GM13977 (cell line): Measurements from ENCODE around the gene DAW1.
A peak's percentile ranks its signal among the peaks of the same experiment; 100 is the strongest.
"Not testable (repeated sequence)": the region's sequence is repeated elsewhere in the genome, so short reads cannot be mapped to it uniquely, and the experiment has no call there.

Experiments
- DNase-seq: peaks from one replicate; pipeline ENCODE4 v3.0.0; 2012; ENCODE audit warnings: low spot score
- CTCF ChIP-seq: IDR thresholded peaks from 2 replicates; pipeline ENCODE4 v1.5.1; 2012; ENCODE audit warnings: mild to moderate bottlenecking, control low read depth; ENCODE audit not compliant: insufficient read depth; ENCODE audit errors: extremely low read depth, missing control alignments
- in situ Hi-C: fragments of 300-500 bp; cut with MboI; formaldehyde crosslinking; loops from one replicate; pipeline ENCODE4 v1.12.0; 2022; ENCODE audit warnings: low sequenced_read_pairs, low pct_unique_long_range_greater_than_20kb, mixed read lengths, inconsistent platforms; ENCODE audit not compliant: unreplicated experiment

Gene DAW1

DNA sequence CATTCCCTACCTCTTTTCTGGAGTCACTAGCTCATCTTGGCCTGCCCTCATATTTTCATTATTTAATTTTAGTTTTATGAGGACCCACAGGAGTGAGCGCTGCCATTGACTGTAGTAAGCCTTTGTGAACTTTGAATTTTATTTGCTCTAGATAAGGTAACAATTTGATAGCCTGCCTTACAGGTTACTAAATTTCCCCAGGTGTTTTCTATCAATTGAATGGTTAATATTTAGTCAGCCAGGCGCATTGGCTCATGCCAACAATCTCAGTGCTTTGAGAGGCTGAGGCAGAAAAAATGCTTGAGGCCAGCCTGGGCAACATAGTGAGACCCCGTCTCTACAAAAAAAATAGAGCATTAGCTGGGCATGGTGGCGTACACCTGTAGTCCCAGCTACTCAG, 50.2 kb downstream of the DAW1 start:
- no peak for TF ChIP-seq CTCF
- DNase-seq: no peak
- in situ Hi-C loops: no loop called here

DNA sequence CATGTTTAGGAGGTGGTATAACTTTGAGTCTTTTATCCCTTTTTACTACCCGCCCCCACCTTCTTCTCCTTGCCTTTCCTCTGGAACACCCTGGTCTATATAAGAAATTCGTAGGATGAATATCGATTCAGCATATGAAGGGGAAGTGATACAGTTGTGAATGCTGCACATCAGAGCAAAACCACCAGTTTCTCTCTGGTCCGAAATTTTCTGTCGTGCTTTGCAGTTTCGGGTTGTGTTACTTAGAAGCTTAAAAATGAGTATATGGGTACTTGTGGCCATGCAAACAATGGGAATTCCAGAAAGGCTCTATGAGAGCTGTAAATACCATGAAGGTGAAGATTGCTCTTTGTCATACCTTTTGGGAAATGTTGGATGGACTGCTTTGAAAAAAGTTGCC, 60.6 kb downstream of the DAW1 start:
- no peak for TF ChIP-seq CTCF
- no peak for DNase-seq
- in situ Hi-C loops: no loop called here

DNA sequence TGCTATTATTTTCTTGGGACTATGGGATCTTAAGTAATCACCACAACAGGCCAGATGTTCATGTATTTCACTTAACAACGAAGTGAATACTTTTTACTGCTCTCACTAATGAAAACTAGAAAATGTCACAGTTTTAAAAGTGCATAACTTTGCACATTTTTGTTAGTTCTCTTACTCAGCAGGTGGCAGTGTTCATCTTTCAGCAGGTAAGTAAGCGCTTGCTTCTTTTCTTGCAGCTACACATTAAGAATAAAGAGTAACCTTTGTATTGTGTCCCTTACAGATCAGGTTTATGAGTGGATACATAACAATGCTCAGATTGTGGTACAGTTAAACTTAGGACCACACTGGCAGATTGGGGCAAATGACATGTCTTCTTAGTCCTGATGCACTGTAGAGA, 61.0 kb downstream of the DAW1 start:
- DNase-seq: no peak
- in situ Hi-C loops: no loop called here
- TF ChIP-seq CTCF: peak; percentile 1

DNA sequence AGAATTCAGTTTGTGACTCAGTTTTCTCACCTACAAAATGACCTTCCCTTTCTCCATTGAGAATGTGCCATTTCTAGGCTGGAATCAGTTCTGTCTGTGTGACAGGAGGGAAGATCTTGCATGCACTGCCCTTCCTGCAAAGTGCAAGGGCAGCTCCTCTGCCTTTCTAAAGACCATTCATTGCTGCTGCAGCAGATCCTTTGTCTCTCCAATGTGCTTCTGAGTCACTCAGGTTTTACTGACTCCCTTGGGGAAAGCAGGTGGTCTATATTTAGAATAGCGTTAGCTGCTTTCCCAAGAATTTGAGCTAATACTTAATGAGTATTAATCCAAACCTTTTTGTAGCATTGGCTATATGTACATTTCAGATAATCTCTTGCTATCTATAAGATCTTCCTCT, 62.5 kb downstream of the DAW1 start:
- DNase-seq: no peak
- TF ChIP-seq CTCF: no peak
- in situ Hi-C loops: no loop called here

GRCh38 chr2:227936249-227936648, 64.8 kb downstream of the DAW1 start:
- in situ Hi-C loops, DNase-seq: not testable (repeated sequence)

GRCh38 chr2:227939271-227940027, 68.0 kb downstream of the DAW1 start:
- in situ Hi-C loops: no loop called here

More at GRCh38 chr2:227939271-227940027, 68.0 kb downstream of the DAW1 start:
- DNase-seq: peak; percentile 34
- TF ChIP-seq CTCF: peak; percentile 59
